Left lung (tissue), 10 donors: ENCODE measurements around the gene IL18R1. TPM values are rescaled to one million over a fixed set of nuclear protein-coding genes. Genes with fewer than 3 reads are reported as not detected.

ENCODE experiments used
- ATAC-seq: fragments of 200-7000 bp; cut with Tn5 transposase; one replicate; pipeline ENCODE4 v1.9.1; 2020; ENCODE audit warnings: moderate library complexity
- DNase-seq, 4 donors: peaks; one replicate each; pipeline ENCODE4 v3.0.0-alpha.2; 2013 to 2020
- H3K27ac ChIP-seq, 2 donors: fragments of 200-600 bp; sonication (generic) in 1 of 2; one replicate each; pipeline versions ENCODE4 v1.5.0 to v1.8.0; 2020 to 2021
- H3K27me3 ChIP-seq, 2 donors: fragments of 200-600 bp; sonication (generic) in 1 of 2; one replicate each; pipeline versions ENCODE4 v1.5.0 to v1.8.0; 2020 to 2021
- H3K36me3 ChIP-seq, 2 donors: fragments of 200-600 bp; sonication (generic) in 1 of 2; one replicate each; pipeline versions ENCODE4 v1.5.0 to v1.8.0; 2020 to 2021
- H3K4me1 ChIP-seq, 2 donors: fragments of 200-600 bp; one replicate each; pipeline ENCODE4 v1.8.0; 2021
- H3K4me3 ChIP-seq, 2 donors: fragments of 200-600 bp; sonication (generic) in 1 of 2; one replicate each; pipeline versions ENCODE4 v1.5.0 to v1.8.0; 2020 to 2021; ENCODE audit warnings: mild to moderate bottlenecking in 1 of 2
- H3K9me3 ChIP-seq, 2 donors: fragments of 200-600 bp; sonication (generic) in 1 of 2; one replicate each; pipeline versions ENCODE4 v1.5.0 to v1.8.0; 2020 to 2021
- CTCF ChIP-seq, 2 donors: fragments of 200-600 bp; sonication (generic) in 1 of 2; IDR thresholded peaks; one replicate each; pipeline versions ENCODE4 v1.5.0 to v1.8.0; 2021; ENCODE audit warnings: antibody characterized with exemption in 2 of 2
- intact Hi-C, 2 donors: fragments of 100-400 bp; cut with DNase I; formaldehyde crosslinking; loops; one replicate each; pipeline versions ENCODE4 v1.11.2 to v1.14.2; 2022
- polyA plus RNA-seq, 6 donors: library from polyadenylated mRNA; unstranded; fragments of 120-200 nt; gene quantifications; one replicate each; pipeline ENCODE4 v1.2.1, GENCODE V29; 2013; ENCODE audit not compliant: insufficient read length in 6 of 6
- total RNA-seq, 2 donors: library from RNA; stranded (reverse); fragmentation: NEBNext Ultra II Directional; extraction: Animal tissue kit (Norgen Biotek cat#: 25700); gene quantifications; one replicate each; pipeline ENCODE4 v1.2.1, GENCODE V29; 2021
- donor health status: DM: no; HTN: yes; CAD: no.
- donor health status: DM: no; HTN: no; CAD: no.

IL18R1 gene
- total and polyA plus RNA-seq, 8 donors = 2.2 to 35.6 (median 4.0) TPM

GRCh38 chr2:102425441-102426132, 70.0 kb downstream of the IL18R1 start:
- no peak for TF ChIP-seq CTCF (IDR thresholded peaks at IDR 0.05)
- H3K9me3 ChIP-seq = no peaks in the 10 kb centered on the region
- ATAC-seq (no peak), DNase-seq (no peak)
- H3K27ac ChIP-seq = peak overlapping the region in 1 of 2 donors; percentile 78
- H3K27me3 ChIP-seq = no peaks in the 10 kb centered on the region
- intact Hi-C loops = no loop called here
- peak overlapping the region in 1 of 2 donors; percentile 3 for H3K4me3 ChIP-seq
- H3K36me3 ChIP-seq = no peaks in the 10 kb centered on the region
- H3K4me1 ChIP-seq = peaks cover 0 to 20% of the 10 kb centered on the region in 2 donors

- TF ChIP-seq CTCF (IDR thresholded peaks at IDR 0.05) = no peak
- DNase-seq (no peak), ATAC-seq (no peak)
- intact Hi-C loops = no loop called here
- H3K27ac ChIP-seq = no peak overlapping the region
- no peaks in the 10 kb centered on the region for H3K36me3 ChIP-seq
- peak overlapping the region in 1 of 2 donors; percentile 8 for H3K4me3 ChIP-seq
- peaks cover 0 to 8% of the 10 kb centered on the region in 2 donors for H3K4me1 ChIP-seq
- H3K27me3 ChIP-seq = no peaks in the 10 kb centered on the region
- no peaks in the 10 kb centered on the region for H3K9me3 ChIP-seq
Observed at GRCh38 chr2:102427249-102427648, 71.7 kb downstream of the IL18R1 start.

GRCh38 chr2:102428573-102428972, 73.0 kb downstream of the IL18R1 start:
- H3K36me3 ChIP-seq = no peaks in the 10 kb centered on the region
- no peaks in the 10 kb centered on the region for H3K9me3 ChIP-seq
- peak overlapping the region in 1 of 2 donors; percentile 53 for H3K27ac ChIP-seq
- H3K27me3 ChIP-seq = no peaks in the 10 kb centered on the region
- intact Hi-C loops = no loop called here
- no peak for ATAC-seq
- no peak for DNase-seq
- peaks cover 0 to 8% of the 10 kb centered on the region in 2 donors for H3K4me1 ChIP-seq
- no peak overlapping the region for H3K4me3 ChIP-seq
- TF ChIP-seq CTCF (IDR thresholded peaks at IDR 0.05) = no peak

- TF ChIP-seq CTCF (IDR thresholded peaks at IDR 0.05) = no peak
- intact Hi-C loops = loop anchor here in 1 of 2 donors (10.0 kb wide), 1 partner anchor 418 kb away; no protein-coding TSS in a partner anchor
- Histone ChIP-seq H3K4me1 (peaks cover 0 to 26% of the 10 kb centered on the region in 2 donors), H3K4me3 (no peak overlapping the region), H3K36me3 (no peaks in the 10 kb centered on the region), H3K27ac (no peak overlapping the region), H3K27me3 (no peaks in the 10 kb centered on the region), H3K9me3 (no peaks in the 10 kb centered on the region)
- DNase-seq (no peak), ATAC-seq (no peak)
Observed at GRCh38 chr2:102432386-102432785, 76.8 kb downstream of the IL18R1 start.

- H3K36me3 ChIP-seq = no peaks in the 10 kb centered on the region
- ATAC-seq = no peak
- no peak for TF ChIP-seq CTCF (IDR thresholded peaks at IDR 0.05)
- no peak for DNase-seq
- H3K27me3 ChIP-seq = no peaks in the 10 kb centered on the region
- intact Hi-C loops = loop anchor here in 1 of 2 donors (10.0 kb wide), 1 partner anchor 419 kb away; no protein-coding TSS in a partner anchor
- H3K4me3 ChIP-seq = no peak overlapping the region
- H3K27ac ChIP-seq = no peak overlapping the region
- peaks cover 0 to 27% of the 10 kb centered on the region in 2 donors for H3K4me1 ChIP-seq
- H3K9me3 ChIP-seq = no peaks in the 10 kb centered on the region
Observed at GRCh38 chr2:102433973-102434654, 78.5 kb downstream of the IL18R1 start.
